Mucosa of stomach (tissue), 1 donor: ENCODE results near the gene CACNB2.

Experiments
- H3K27me3 ChIP-seq: one replicate; pipeline ENCODE4 v1.7.0; 2013; ENCODE audit warnings: mild to moderate bottlenecking, low read length; ENCODE audit not compliant: control insufficient read depth, insufficient read depth
- H3K36me3 ChIP-seq: one replicate; pipeline ENCODE4 v1.7.0; 2013; ENCODE audit warnings: low read length; ENCODE audit not compliant: control insufficient read depth, insufficient read depth
- H3K4me1 ChIP-seq: one replicate; pipeline ENCODE4 v1.7.0; 2013; ENCODE audit warnings: mild to moderate bottlenecking, low read length; ENCODE audit not compliant: control insufficient read depth, insufficient read depth
- H3K4me3 ChIP-seq: one replicate; pipeline ENCODE4 v1.7.0; 2013; ENCODE audit warnings: low read length
- H3K9ac ChIP-seq: one replicate; pipeline ENCODE4 v1.7.0; 2013; ENCODE audit warnings: mild to moderate bottlenecking, low read length, moderate library complexity
- H3K9me3 ChIP-seq: one replicate; pipeline ENCODE4 v1.7.0; 2013; ENCODE audit warnings: mild to moderate bottlenecking, low read length, moderate library complexity; ENCODE audit not compliant: control insufficient read depth
- donor health status: Pancreatic carcinoma.

CACNB2 gene

GRCh38 chr10:18500576-18500975 is 360.4 kb downstream of the CACNB2 start:
- H3K4me3 ChIP-seq, result no peak overlapping the region

GRCh38 chr10:18501198-18501597 is 361.0 kb downstream of the CACNB2 start:
- Histone ChIP-seq H3K36me3 (no peaks in the 10 kb centered on the region), H3K27me3 (no peaks in the 10 kb centered on the region), H3K4me3 (no peak overlapping the region), H3K9me3 (no peaks in the 10 kb centered on the region), H3K4me1 (no peaks in the 10 kb centered on the region), H3K9ac (no peak overlapping the region)

More at GRCh38 chr10:18500576-18500975, 360.4 kb downstream of the CACNB2 start:
- Histone ChIP-seq H3K36me3 (no peaks in the 10 kb centered on the region), H3K4me1 (no peaks in the 10 kb centered on the region), H3K9me3 (no peaks in the 10 kb centered on the region), H3K9ac (no peak overlapping the region), H3K27me3 (no peaks in the 10 kb centered on the region)

- no peak overlapping the region for H3K4me3 ChIP-seq
- no peak overlapping the region for H3K9ac ChIP-seq
- no peaks in the 10 kb centered on the region for H3K4me1 ChIP-seq
- H3K36me3 ChIP-seq, result no peaks in the 10 kb centered on the region
- no peaks in the 10 kb centered on the region for H3K27me3 ChIP-seq
- no peaks in the 10 kb centered on the region for H3K9me3 ChIP-seq
These were observed 361.4 kb downstream of the CACNB2 start for GRCh38 chr10:18501629-18502028.

- H3K4me3 ChIP-seq, result no peak overlapping the region
- H3K27me3 ChIP-seq, result no peaks in the 10 kb centered on the region
- H3K4me1 ChIP-seq, result no peaks in the 10 kb centered on the region
- H3K9me3 ChIP-seq, result no peaks in the 10 kb centered on the region
- H3K36me3 ChIP-seq, result no peaks in the 10 kb centered on the region
- H3K9ac ChIP-seq, result no peak overlapping the region
These were observed 363.9 kb downstream of the CACNB2 start for GRCh38 chr10:18504161-18504560.

GRCh38 chr10:18505456-18506118 is 365.4 kb downstream of the CACNB2 start:
- Histone ChIP-seq H3K4me1 (no peaks in the 10 kb centered on the region), H3K4me3 (no peak overlapping the region), H3K9me3 (no peaks in the 10 kb centered on the region), H3K36me3 (no peaks in the 10 kb centered on the region), H3K9ac (no peak overlapping the region), H3K27me3 (no peaks in the 10 kb centered on the region)

GRCh38 chr10:18508587-18508986 is 368.4 kb downstream of the CACNB2 start:
- H3K27me3 ChIP-seq, result no peaks in the 10 kb centered on the region

GRCh38 chr10:18514537-18514936 is 374.3 kb downstream of the CACNB2 start:
- no peak overlapping the region for H3K4me3 ChIP-seq

More at GRCh38 chr10:18508587-18508986, 368.4 kb downstream of the CACNB2 start:
- Histone ChIP-seq H3K4me1 (no peaks in the 10 kb centered on the region), H3K36me3 (no peaks in the 10 kb centered on the region), H3K9me3 (no peaks in the 10 kb centered on the region), H3K4me3 (no peak overlapping the region), H3K9ac (no peak overlapping the region)

GRCh38 chr10:18516851-18517250 is 376.6 kb downstream of the CACNB2 start:
- Histone ChIP-seq H3K27me3 (no peaks in the 10 kb centered on the region), H3K9ac (no peak overlapping the region), H3K4me1 (no peaks in the 10 kb centered on the region), H3K36me3 (no peaks in the 10 kb centered on the region), H3K4me3 (no peak overlapping the region), H3K9me3 (no peaks in the 10 kb centered on the region)

More at GRCh38 chr10:18514537-18514936, 374.3 kb downstream of the CACNB2 start:
- Histone ChIP-seq H3K9ac (no peak overlapping the region), H3K27me3 (no peaks in the 10 kb centered on the region), H3K9me3 (no peaks in the 10 kb centered on the region), H3K4me1 (no peaks in the 10 kb centered on the region), H3K36me3 (no peaks in the 10 kb centered on the region)

- Histone ChIP-seq H3K9me3 (no peaks in the 10 kb centered on the region), H3K4me1 (no peaks in the 10 kb centered on the region), H3K27me3 (no peaks in the 10 kb centered on the region), H3K9ac (no peak overlapping the region), H3K4me3 (no peak overlapping the region), H3K36me3 (no peaks in the 10 kb centered on the region)
These were observed 382.8 kb downstream of the CACNB2 start for GRCh38 chr10:18523025-18523424.

GRCh38 chr10:18523858-18524257 is 383.6 kb downstream of the CACNB2 start:
- no peaks in the 10 kb centered on the region for H3K36me3 ChIP-seq
- no peaks in the 10 kb centered on the region for H3K4me1 ChIP-seq
- H3K9ac ChIP-seq, result no peak overlapping the region
- no peak overlapping the region for H3K4me3 ChIP-seq
- no peaks in the 10 kb centered on the region for H3K9me3 ChIP-seq
- no peaks in the 10 kb centered on the region for H3K27me3 ChIP-seq

GRCh38 chr10:18527687-18528086 is 387.5 kb downstream of the CACNB2 start:
- Histone ChIP-seq H3K9ac (no peak overlapping the region), H3K4me3 (no peak overlapping the region), H3K9me3 (no peaks in the 10 kb centered on the region), H3K4me1 (no peaks in the 10 kb centered on the region), H3K36me3 (no peaks in the 10 kb centered on the region), H3K27me3 (no peaks in the 10 kb centered on the region)

GRCh38 chr10:18528292-18528691 is 388.1 kb downstream of the CACNB2 start:
- no peaks in the 10 kb centered on the region for H3K9me3 ChIP-seq
- no peak overlapping the region for H3K4me3 ChIP-seq
- no peaks in the 10 kb centered on the region for H3K27me3 ChIP-seq
- H3K36me3 ChIP-seq, result no peaks in the 10 kb centered on the region
- H3K4me1 ChIP-seq, result no peaks in the 10 kb centered on the region
- no peak overlapping the region for H3K9ac ChIP-seq
